ENCODE data around the gene SREBF2.
"Not testable (repeated sequence)": the region's sequence is repeated elsewhere in the genome, so short reads cannot be mapped to it uniquely, and the experiment has no call there.

SREBF2 gene

GRCh38 chr22:41948928-41949296 lies 116.0 kb downstream of the SREBF2 start:
- not testable (repeated sequence) for DNase-seq

GRCh38 chr22:41949297-41949965 lies 116.5 kb downstream of the SREBF2 start:
- DNase-seq, result no peak

GRCh38 chr22:41951898-41952474 lies 119.1 kb downstream of the SREBF2 start, which contains the start of gene SMIM45:
SMIM45 (plus strand) TSS chr22:41952150.
- DNase-seq, result no peak

DNA sequence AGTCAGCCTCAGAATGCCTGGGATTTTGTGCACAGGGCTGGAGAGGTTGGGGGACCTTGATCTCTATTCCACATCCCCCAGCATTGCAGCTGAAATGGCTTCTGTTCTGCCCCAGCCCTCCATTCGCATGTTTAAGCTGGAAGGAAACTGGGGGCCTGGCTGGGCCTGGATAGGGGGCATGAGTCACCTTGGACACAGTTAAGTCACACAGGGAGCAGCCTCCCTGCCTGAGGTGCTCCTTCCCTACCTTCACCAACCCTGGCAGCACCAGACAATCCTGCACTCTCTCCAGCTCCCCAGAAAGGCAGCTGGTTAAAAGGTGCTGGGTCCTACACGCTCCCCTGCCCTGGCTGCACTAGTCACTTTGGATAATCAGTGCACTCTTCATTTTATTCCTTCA lies 119.8 kb downstream of the SREBF2 start:
- no peak for DNase-seq
